GM19438 (cell line): ENCODE data around the gene METTL17.
A peak's percentile ranks its signal among the peaks of the same experiment; 100 is the strongest.
"Not testable (repeated sequence)": the region's sequence is repeated elsewhere in the genome, so short reads cannot be mapped to it uniquely, and the experiment has no call there.

Experiments used
- ATAC-seq: cut with Tn5 transposase; IDR thresholded peaks from one replicate; pipeline ENCODE4 v1.9.1; 2021; ENCODE audit warnings: low read depth; ENCODE audit not compliant: unreplicated experiment

Gene METTL17, protein sequence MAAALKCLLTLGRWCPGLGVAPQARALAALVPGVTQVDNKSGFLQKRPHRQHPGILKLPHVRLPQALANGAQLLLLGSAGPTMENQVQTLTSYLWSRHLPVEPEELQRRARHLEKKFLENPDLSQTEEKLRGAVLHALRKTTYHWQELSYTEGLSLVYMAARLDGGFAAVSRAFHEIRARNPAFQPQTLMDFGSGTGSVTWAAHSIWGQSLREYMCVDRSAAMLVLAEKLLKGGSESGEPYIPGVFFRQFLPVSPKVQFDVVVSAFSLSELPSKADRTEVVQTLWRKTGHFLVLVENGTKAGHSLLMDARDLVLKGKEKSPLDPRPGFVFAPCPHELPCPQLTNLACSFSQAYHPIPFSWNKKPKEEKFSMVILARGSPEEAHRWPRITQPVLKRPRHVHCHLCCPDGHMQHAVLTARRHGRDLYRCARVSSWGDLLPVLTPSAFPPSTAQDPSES

DNA sequence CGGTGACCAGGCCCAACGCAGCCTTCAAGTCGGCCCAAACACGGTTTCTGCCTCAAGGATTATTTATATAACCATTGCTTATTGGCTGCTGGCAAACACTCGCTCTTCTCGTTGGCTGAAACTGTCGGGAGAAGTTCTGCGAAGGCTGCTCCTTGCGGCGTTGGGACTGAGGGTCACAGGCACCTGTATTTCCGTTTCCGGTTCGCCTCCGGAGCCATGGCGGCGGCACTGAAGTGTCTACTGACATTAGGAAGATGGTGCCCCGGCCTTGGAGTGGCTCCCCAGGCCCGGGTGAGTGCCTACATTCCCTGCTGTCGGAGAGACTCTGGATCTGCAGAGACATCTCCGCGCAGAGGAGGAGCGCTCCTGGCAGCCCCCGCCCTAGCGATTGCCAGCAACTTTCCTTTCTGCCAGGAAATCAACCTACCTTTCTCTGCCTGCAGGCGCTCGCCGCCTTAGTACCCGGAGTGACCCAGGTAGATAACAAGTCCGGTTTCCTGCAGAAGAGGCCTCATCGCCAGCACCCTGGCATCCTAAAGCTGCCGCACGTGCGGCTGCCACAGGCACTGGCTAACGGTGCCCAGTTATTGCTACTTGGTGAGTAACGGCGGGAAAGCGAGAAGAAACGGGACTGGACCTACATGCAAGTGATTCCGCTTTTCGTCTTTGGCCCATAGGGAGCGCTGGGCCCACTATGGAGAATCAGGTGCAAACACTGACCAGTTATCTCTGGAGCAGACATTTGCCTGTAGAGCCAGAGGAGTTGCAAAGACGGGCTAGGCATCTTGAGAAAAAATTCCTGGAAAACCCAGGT, at the start of gene METTL17:
Gene METTL17, plus strand, starts transcription at position 194 of the 814 bp plus-strand sequence. Its CDS starts 23 bp downstream, at position 217.
- ATAC-seq = peak; percentile 96

DNA sequence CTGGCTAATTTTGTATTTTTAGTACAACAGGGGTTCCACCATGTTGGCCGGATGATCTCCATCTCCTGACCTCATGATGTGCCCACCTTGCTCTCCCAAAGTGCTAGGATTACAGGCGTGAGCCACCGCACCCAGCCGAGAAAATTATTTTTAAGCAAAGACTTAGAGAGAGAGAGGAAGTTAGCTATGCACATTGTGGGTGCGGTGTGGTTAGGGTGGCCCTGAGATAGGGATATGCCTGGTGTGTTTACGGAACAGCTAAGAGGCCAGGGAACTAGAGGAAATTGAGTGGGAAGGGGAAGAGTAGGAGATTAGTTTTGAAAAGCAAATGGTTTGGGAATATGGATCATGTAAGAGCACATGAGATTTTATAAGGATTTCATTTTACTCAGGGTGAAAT, 44.6 kb upstream of the METTL17 start:
- not testable (repeated sequence) for ATAC-seq

DNA sequence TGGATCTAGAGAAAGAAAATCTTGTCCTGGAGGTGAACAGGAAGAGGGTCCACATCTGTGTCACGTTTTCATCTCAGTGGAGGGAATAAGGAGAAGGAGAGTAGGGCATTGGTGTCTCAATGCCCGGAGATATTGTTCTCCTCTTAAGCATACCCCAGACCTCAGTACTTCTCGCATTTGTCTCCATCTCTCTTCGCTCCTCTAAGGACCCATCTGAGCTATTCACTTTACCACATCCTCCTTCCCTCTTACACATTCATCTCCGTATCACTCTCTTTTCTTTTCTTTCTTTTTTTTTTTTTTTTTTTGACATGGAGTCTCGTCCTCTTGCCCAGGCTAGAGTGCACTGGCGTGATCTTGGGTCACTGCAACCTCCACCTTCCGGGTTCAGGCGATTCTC, 43.1 kb upstream of the METTL17 start:
- ATAC-seq = not testable (repeated sequence)

DNA sequence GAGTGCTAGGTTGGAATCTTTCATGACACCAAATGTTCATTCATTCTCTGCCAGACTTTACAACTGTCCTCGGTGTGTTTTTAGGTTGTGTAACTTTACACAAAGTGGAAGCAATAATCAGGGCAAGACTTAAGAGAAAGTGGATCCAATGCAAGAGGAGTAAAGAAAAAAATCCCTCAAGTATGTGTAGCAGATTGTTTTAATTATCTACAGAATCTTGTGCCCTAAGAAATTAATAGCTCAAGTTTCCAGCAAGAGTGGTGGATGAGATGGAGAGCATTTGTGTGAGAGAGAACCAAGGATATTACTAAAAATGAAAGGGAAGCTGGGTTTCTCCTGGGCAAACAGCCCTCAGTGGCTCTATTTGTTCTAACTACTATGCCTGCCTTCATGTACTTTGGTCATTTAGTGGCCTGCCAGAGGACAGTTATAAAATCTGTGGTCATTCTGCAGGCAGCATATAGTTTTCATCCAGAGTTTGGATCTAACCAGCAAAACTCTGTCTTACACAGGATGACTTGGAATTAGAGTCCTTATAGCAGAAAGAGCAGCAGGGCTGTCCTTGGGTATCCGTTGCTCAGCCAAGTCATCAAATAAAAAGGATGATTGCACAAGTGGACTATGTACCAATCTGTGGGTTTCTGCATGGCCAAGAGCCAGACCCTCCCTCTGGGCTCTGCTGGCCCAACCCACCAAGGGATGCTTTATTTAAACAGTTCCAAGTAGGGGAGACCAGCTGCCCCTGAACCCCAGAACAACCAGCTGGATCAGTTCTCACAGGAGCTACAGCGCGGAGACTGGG, 34.8 kb upstream of the METTL17 start, which contains the start of gene RNASE2:
Gene RNASE2, plus strand, starts transcription at position 752 of the 802 bp plus-strand sequence. CDS start 285 bp downstream, outside the sequence.
- ATAC-seq = not testable (repeated sequence)

DNA sequence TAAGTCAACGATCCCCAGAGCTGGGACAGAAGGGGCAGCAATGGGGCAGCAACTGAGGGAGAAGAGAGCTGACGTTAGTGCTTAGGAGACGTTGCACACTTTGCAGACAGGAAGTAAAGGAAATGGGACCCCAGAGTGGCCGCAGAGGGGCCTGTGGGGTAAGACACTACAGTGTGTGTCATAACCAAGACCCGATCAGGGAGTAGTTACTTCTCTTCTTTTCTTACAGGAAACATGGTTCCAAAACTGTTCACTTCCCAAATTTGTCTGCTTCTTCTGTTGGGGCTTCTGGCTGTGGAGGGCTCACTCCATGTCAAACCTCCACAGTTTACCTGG, 34.3 kb upstream of the METTL17 start:
- not testable (repeated sequence) for ATAC-seq

DNA sequence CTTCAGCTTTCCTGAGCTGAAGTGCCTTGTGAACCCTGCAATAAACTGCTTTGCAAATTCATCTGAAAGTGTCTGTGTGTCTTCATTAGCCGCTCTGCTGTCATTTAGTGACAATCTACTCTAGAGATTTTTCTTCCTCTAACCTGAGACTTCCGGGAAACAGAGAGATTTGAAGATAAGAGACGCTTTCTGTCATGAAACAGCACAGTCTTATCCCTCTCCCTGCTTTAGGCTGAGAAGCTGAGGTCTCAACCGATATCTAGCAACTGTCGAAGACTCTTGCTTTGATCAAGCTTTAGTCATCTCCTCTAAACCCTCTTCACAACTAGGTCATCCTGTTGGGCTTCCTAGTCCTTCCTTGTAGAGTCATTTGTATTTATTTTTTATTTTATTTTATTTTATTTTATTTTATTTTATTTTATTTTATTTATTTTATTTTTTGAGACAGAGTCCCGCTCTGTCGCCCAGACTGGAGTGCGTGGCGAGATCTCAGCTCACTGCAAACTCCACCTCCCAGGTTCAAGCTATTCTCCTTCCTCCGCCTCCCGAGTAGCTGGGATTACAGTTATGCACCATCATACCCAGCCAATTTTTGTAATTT, 33.3 kb upstream of the METTL17 start:
- no peak for ATAC-seq

DNA sequence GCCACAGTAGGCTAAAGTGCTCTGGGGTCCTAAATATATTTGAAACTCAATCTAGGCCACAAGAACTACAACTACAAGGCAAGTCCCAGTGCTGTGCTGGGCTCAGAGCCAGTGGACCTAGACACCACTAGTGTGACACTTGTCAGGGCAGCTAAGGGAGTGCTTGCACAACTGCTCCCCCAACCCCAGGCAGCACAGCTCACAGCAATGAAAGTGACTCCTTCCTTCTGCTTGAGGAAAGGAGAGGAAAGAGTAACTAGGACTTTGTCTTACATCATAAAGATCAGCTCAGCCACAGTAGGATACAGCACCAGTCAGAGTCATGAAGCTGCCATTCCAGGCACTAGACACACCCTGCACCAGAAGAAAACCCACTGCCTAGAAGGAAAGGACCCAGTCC, 30.8 kb upstream of the METTL17 start:
- not testable (repeated sequence) for ATAC-seq

DNA sequence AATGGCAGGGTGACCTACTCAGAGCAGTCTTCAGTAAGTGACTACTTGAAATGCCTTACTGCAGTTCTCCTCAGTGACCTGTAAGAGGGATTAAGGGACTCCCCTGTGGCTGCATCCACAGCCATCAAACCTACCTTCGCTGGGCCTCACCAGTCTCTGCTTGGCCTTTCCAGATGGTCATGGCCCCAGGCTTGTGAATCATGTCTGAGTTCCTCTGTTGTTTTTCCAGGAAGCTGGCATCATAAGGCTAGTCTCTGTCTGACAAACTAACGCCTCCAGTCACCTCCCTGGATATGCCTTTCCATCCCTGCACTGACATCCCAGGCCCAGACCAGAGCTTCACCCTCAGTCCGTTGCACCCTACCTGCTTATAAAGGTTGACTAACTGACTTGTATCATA, 20.4 kb upstream of the METTL17 start:
- ATAC-seq = no peak

DNA sequence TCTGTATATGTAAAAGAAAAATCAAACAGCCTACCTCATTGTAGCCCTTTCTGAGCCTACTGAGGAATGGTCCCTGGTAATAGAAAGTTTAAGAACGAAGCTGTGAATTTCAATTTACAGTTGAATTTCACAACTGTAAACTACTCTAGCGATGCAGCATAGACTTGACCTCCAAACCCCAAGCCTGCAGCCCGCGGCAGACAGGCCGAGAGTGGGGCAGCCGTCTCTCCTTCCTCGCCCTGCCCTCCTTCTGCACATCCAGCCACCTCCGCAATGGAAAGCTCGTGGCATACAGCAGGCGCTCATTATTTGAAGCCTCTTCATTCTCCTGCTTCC, 19.2 kb upstream of the METTL17 start:
- ATAC-seq = peak; percentile 11

DNA sequence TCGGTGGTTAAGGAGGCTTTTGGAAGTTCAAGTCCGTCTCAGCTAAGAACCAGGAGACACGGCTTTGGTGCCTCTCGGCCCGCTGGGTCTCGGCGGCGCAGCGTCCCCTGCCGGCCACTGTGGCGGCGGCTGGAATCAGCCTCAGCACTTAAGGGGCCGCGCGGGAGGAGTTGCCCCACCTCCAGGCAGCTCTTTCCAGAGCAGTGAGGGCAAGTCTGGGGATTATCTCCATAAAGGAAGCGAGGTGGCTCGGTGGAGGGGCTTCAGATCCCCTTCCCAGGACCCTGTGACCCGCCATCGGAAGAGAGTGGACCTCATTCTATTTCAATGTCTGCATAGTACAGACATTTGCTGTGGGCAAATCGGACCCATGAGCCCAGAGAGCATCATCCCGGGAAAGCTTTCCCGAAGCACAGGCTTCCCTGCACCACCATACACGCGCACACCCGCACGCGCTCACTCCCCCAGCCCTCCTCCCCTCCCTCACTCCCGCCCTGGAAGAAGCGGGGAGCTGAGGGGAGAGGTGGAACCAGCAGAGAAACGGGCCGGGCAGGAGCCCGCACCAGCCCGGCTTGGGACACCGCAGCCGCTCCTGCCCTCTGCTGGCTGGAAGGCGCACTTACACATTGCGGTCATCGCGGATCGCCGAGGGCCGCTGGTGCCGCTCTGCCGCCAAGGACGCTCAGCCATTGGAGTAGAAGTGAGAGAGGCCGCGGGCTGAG, 18.6 kb upstream of the METTL17 start:
- ATAC-seq = peak; percentile 92

DNA sequence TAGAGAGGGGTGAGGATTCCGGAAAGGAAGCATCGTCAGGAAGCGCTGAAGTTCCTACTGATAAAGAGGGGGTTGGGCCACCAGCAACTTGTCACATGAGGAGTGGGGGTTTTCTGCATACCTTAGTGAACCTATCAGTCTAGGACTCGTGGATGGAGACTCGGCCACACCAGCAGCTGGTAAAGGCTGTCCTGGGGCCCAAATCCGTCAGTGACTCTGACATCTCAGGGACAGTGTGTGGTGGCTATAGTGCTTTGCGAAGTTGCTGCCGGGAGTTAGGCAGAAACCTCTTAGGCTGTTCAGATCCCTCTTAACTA, 18.1 kb upstream of the METTL17 start:
- peak; percentile 23 for ATAC-seq

DNA sequence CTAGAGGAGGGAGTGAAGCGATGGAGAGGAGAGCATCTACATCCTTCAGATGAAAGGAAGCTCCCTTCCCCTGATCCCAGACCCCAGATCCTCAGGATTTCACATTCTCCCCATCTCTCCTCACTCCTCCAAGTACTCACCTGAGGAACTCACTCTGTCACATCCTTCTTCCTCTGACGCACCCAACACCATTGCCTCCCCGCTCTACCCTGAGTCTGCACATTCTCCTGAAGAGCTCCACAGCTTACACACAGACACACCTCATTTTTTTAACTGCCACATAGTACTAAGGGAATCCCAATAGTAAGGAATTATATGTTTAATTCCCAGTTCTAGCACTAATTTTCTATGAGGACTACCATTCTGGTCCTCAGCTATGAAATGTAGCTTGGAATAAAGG, 16.3 kb upstream of the METTL17 start:
- ATAC-seq = no peak

DNA sequence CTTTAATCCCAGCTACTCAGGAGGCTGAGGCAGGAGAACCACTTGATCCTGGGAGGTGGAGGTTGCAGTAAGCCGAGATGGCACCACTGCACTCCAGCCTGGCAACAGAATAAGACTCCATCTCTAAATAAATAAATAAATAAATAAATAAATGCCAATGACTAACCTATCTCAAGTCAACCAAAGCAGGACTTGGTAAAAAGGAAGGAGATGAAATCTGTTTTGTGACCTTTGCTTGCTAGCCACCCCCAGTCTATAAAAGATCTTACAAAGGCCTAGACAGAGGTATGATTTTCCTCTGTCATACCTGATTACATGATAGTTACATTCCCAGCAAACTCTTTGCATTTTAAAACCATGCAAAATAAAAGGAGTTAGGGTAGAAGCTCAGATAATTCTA, 13.5 kb upstream of the METTL17 start:
- ATAC-seq = no peak

DNA sequence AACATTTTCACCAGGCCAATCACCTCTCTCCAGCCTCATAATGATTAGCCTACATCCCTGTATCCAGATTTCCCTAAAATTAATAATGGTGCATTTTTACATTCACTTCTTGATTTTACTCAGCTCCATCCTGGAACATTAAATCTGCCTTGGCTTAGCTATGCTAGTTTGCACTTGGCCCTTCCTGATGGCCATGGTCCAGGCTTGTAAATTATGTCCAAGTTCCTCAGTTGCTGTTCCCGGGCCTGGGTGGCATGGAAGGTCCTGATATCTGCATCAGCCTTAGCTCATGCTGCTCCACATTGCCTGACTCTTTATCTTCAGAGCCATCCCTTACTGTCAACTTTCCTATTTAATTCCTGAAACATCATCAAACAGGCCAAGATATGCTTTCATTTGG, 11.1 kb upstream of the METTL17 start:
- ATAC-seq = no peak

DNA sequence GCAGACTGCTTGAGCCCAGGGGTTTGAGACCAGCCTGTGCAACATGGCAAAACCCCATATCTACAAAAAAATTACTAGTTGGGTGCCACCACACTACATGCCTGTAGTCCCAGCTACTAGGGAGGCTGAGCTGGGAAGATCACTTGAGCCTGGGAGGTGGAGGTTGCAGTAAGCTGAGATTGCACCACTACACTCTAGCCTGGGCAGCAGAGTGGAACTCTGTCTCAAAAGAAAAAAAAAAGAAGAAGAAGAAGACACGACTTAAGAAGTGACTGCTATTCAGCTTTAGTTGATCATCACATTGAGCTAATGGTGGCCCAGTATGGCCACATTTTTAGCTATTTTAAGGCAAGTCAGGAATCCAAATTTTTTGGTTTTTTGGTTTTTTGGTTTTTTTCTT, 8.9 kb upstream of the METTL17 start:
- ATAC-seq = no peak

DNA sequence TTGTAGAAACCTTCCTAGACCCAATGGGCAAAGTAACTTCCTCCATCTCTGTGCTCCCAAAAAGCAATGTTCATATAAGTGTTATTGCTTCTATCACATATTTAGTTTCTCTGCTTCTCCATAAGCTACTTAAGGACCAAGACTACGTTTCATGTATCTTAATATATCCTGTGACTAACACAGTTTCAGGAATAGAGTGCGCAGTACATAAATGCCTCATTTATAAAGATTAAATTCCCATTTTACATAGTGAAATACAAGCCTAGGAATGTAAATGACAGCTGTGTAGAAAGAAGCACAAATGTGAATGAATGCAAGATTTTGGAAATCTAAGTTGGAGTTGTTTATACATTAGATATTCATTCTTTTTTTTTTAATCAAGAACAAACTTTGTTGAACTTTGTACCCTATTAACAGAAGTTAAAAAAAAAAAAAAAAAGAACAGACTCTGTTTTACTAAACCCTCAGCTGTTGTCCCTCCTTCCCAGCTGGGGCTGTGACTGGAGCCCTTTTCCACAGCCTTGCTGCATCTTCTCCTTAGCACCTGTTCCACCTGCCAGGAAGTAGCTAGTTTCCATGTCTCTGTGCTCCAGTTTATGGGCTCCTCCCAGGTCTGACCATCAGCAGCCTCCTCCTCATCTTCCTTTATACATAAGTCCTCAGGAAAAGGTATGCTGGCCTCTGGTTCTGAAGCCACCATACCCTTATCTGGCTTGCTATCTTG, 7.0 kb upstream of the METTL17 start:
- ATAC-seq = no peak

DNA sequence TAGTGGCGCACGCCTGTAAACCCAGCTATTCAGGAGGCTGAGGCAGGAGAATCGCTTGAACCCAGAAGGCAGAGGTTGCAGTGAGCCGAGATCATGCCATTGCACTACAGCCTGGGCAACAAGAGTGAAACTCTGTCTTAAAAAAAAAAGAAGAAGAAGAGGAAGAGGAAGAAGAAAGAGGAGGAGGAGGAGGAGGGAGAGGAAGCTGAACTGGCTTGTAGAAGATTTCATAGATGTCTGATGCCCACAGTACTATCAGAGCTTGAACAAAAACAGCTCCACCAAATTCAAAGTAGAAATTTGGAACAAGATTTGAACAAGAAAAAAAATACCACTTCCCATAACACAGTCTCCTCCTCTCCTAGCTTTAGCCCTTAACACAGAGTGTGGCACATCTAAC, 4.1 kb upstream of the METTL17 start:
- ATAC-seq = not testable (repeated sequence)

DNA sequence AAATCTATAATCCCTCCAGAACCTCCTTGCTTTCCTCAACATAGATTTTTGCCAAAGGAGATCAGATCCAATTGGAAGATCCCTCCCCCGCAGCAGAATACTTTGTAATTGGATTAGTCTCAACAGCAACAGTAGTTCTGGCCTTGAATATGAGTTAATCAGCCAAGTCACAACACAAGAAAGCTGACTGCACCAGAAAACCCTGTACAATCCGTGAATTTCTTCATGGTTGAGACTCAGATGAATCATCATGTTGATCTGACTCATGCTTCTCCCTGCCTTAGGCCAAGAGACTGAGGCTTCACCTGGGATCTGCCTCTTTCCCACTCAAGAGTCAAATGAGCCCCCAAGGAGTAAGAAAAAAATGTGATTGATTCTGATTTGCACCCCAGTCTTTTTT, 3.0 kb upstream of the METTL17 start:
- no peak for ATAC-seq

DNA sequence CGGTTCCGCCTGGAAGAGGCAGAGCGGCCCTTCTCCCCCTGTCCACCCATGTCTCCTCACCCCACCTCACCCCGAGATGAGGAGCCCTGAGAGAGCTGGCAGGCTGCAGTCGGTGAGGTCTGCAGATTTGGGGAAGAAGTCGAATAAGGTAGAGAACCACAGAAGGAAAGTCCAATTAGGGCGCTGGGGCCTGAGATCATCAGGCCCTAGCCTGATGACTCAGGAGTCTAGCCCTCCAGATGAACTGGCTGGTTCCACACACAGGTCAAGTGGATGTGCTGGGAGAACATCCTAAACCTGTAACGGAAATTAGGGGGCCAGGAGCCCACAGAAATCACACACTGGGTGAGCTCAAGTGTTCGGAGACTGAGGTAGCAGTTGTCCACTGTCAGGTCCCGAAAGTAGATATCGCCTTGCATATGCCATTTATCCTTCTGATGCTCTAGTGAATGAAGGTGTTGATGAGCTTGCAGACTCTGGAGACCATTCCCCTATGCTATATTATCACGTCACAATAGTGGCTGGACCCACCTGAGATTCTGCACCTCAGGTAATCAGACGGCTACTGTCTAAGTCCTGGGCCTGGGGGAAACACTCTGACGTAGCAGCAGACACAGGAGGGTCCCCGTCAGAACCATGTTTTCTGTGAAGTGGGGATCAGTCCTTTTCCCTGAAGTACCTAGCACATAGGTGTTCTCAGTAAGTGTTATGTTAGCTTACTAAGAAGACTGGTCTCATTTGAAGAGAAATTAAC, 886 bp upstream of the METTL17 start:
- ATAC-seq = no peak
